Endothelial cell (in vitro differentiated cells): ENCODE results near the gene MLIP. TPM values are rescaled to one million over a fixed set of nuclear protein-coding genes. Genes with fewer than 3 reads are reported as not detected.
"Not testable (repeated sequence)": the region's sequence is repeated elsewhere in the genome, so short reads cannot be mapped to it uniquely, and the experiment has no call there.

Experiments
- DNase-seq: peaks from one replicate; pipeline ENCODE4 v3.0.0; 2021; ENCODE audit warnings: low spot score
- H3K27ac Mint-ChIP-seq: one replicate; pipeline ENCODE4 v1.8.0; 2021; ENCODE audit warnings: mixed read lengths, inconsistent platforms; ENCODE audit not compliant: unreplicated experiment
- H3K27me3 Mint-ChIP-seq: one replicate; pipeline ENCODE4 v1.8.0; 2021; ENCODE audit warnings: mild to moderate bottlenecking, moderate library complexity, mixed read lengths, inconsistent platforms; ENCODE audit not compliant: unreplicated experiment
- H3K36me3 Mint-ChIP-seq: one replicate; pipeline ENCODE4 v1.8.0; 2021; ENCODE audit warnings: mild to moderate bottlenecking, low read depth, mixed read lengths, inconsistent platforms; ENCODE audit not compliant: unreplicated experiment
- H3K4me1 Mint-ChIP-seq: one replicate; pipeline ENCODE4 v1.8.0; 2021; ENCODE audit warnings: mild to moderate bottlenecking, mixed read lengths, inconsistent platforms; ENCODE audit not compliant: unreplicated experiment
- H3K4me3 Mint-ChIP-seq: one replicate; pipeline ENCODE4 v1.8.0; 2021; ENCODE audit warnings: mild to moderate bottlenecking, mixed read lengths, inconsistent platforms; ENCODE audit not compliant: unreplicated experiment
- H3K9me3 Mint-ChIP-seq: one replicate; pipeline ENCODE4 v1.8.0; 2021; ENCODE audit warnings: mixed read lengths, inconsistent platforms; ENCODE audit not compliant: unreplicated experiment
- total RNA-seq: library from RNA; stranded (reverse); fragmentation: NEBNext Ultra II Directional; extraction: Animal tissue kit (Norgen Biotek cat#: 25700); gene quantifications from one replicate; pipeline ENCODE4 v1.2.1, GENCODE V29; 2021; ENCODE audit not compliant: unreplicated experiment
- TF ChIP-seq, protein P1 (sequence below): fragments of 200-600 bp; sonication (generic); IDR thresholded peaks from one replicate; pipeline ENCODE4 v1.5.0; 2021; ENCODE audit warnings: antibody characterized with exemption; ENCODE audit not compliant: unreplicated experiment

MLIP gene
- total RNA-seq, 1 donor from 2014 or later, result not detected

DNA sequence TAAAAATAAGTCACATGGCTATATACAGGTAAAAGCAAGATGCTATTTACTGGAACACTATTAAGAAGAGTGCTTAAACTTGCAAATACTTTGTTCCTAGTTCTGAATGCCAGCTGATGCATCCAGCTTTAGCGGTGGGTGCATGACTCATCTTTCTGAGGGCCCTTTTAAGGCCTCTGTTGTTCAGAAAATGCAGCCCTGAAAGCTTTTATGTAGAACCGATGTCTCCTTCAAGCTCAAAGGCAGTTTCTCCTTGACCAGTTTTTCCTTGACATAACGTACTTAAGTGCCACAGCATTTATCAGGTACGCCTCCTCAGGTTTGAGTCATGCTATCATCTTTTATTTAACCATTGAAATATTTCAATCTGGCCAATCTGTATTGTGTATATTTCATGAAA is 82.8 kb downstream of the MLIP start:
- no peak overlapping the region for H3K4me3 Mint-ChIP-seq
- H3K4me1 Mint-ChIP-seq, result peaks cover 11% of the 10 kb centered on the region
- no peaks in the 10 kb centered on the region for H3K36me3 Mint-ChIP-seq
- H3K27ac Mint-ChIP-seq, result no peak overlapping the region
- TF ChIP-seq, protein P1, sequence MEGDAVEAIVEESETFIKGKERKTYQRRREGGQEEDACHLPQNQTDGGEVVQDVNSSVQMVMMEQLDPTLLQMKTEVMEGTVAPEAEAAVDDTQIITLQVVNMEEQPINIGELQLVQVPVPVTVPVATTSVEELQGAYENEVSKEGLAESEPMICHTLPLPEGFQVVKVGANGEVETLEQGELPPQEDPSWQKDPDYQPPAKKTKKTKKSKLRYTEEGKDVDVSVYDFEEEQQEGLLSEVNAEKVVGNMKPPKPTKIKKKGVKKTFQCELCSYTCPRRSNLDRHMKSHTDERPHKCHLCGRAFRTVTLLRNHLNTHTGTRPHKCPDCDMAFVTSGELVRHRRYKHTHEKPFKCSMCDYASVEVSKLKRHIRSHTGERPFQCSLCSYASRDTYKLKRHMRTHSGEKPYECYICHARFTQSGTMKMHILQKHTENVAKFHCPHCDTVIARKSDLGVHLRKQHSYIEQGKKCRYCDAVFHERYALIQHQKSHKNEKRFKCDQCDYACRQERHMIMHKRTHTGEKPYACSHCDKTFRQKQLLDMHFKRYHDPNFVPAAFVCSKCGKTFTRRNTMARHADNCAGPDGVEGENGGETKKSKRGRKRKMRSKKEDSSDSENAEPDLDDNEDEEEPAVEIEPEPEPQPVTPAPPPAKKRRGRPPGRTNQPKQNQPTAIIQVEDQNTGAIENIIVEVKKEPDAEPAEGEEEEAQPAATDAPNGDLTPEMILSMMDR, result no peak
- DNase-seq, result no peak
- no peaks in the 10 kb centered on the region for H3K9me3 Mint-ChIP-seq
- H3K27me3 Mint-ChIP-seq, result peaks cover 2% of the 10 kb centered on the region

DNA sequence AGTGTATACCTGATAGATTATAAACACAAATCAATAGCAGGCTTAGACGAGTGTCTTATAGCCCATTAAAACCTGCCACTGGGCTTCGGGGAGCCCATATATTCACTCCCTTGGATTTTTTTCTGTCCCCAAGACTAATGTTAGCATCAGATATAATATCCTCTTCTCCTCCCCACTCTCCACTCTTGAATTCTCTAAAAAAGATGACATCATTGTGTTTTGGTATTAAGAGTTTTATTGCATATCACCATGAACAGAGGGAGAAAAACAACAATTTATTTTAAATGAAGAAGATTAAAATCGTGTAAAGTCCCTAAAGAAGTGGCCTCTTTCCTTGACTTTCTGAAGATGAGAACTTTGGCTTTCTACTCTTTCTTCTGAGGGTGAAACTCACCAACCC is 84.4 kb downstream of the MLIP start:
- H3K9me3 Mint-ChIP-seq, result no peaks in the 10 kb centered on the region
- H3K4me3 Mint-ChIP-seq, result no peak overlapping the region
- H3K4me1 Mint-ChIP-seq, result peaks cover 11% of the 10 kb centered on the region
- DNase-seq, result no peak
- H3K27me3 Mint-ChIP-seq, result peaks cover 2% of the 10 kb centered on the region
- no peaks in the 10 kb centered on the region for H3K36me3 Mint-ChIP-seq
- H3K27ac Mint-ChIP-seq, result no peak overlapping the region
- TF ChIP-seq, protein P1, result no peak

DNA sequence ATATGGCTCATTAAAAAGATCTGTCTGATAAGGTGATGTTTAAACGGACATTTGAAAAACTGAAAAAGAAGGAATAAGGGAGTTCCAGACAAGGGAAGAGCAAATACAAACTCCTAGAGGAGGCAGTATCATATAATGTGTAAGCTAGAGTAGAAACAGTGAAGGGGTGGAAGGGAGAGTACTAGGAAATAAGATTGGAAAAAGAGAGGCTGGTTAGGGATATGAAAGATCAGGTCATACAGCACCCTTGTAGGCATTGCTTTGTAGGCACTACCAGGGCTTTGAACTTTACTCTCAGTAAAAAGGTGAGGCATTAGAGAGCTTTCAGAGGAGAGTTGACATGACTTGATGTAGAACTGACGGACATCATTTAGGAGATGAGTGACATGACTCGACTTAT is 85.7 kb downstream of the MLIP start:
- TF ChIP-seq, protein P1, result no peak
- H3K27me3 Mint-ChIP-seq, result peaks cover 2% of the 10 kb centered on the region
- no peaks in the 10 kb centered on the region for H3K36me3 Mint-ChIP-seq
- H3K27ac Mint-ChIP-seq, result no peak overlapping the region
- peaks cover 11% of the 10 kb centered on the region for H3K4me1 Mint-ChIP-seq
- DNase-seq, result no peak
- H3K4me3 Mint-ChIP-seq, result no peak overlapping the region
- H3K9me3 Mint-ChIP-seq, result no peaks in the 10 kb centered on the region

DNA sequence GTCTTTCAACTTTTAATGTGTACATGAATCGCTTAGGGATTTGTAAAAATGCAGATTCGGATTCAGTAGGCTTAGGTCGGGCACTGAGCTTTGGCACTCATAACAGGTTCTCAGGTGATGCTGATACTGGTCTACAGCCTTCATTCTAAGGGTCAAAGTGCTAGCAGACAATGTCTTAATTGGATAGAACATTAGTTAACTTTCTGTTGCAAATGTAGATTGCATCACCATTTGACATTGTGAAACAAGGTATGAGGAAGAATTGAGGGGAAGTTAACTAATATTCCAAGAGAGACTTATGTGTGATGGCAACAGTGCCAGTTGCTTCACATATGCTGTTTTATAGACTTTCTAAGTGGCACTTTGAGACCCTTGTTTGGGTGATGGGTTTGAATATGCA is 86.9 kb downstream of the MLIP start:
- H3K27me3 Mint-ChIP-seq, result peaks cover 2% of the 10 kb centered on the region

DNA sequence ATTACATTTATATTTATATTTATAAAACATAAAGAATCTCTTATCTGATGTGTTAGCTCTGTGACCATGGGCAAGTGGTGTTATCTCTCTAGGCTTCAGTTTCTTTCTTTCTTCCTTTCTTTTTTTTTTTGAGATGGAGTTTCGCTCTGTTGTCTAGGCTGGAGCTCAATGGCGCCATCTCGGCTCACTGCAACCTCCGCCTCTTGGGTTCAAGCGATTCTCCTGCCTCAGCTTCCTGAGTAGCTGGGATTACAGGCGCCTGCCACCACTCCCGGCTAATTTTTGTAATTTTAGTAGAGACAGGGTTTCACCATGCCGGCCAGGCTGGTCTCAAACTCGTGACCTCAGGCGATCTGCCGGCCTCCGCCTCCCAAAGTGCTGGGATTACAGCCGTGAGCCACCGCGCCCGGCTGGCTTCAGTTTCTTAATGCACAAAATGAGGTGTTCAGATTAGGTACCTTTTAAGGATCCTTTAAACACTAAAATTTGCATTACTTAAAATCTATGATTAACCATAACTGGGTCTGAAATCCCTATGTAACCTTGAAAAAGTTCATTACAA is 92.3 kb downstream of the MLIP start:
- not testable (repeated sequence) for H3K4me3 Mint-ChIP-seq, DNase-seq, H3K27ac Mint-ChIP-seq, H3K4me1 Mint-ChIP-seq, H3K36me3 Mint-ChIP-seq, H3K27me3 Mint-ChIP-seq, H3K9me3 Mint-ChIP-seq

More for the DNA sequence above, 86.9 kb downstream of the MLIP start:
- Mint-ChIP-seq H3K27ac (no peak overlapping the region), H3K4me1 (peaks cover 7% of the 10 kb centered on the region), H3K9me3 (no peaks in the 10 kb centered on the region), H3K36me3 (no peaks in the 10 kb centered on the region), H3K4me3 (no peak overlapping the region)
- TF ChIP-seq, protein P1, result no peak
- no peak for DNase-seq
